Activated CD4-positive, alpha-beta memory T cell treated with anti-CD3 and anti-CD28 coated beads for 36 hours (primary cell): Measurements from ENCODE around the gene CPM. TPM values are rescaled to one million over a fixed set of nuclear protein-coding genes. Genes with fewer than 3 reads are reported as not detected.
"Not testable (repeated sequence)": the region's sequence is repeated elsewhere in the genome, so short reads cannot be mapped to it uniquely, and the experiment has no call there.

Source experiments
- CTCF ChIA-PET: fragments of 350-600 bp; sonication (Branson Sonifier 250); formaldehyde crosslinking; loops from one replicate; lab custom pipeline; 2021; ENCODE audit warnings: antibody characterized with exemption, inconsistent platforms; lab: Charles Lee
- POLR2A ChIA-PET: fragments of 350-600 bp; sonication (Branson Sonifier 250); formaldehyde crosslinking; loops from one replicate; lab custom pipeline; 2021; ENCODE audit warnings: antibody characterized with exemption; lab: Charles Lee
- DNase-seq: peaks from one replicate; pipeline ENCODE4 v3.0.0-alpha.2; 2020
- H3K27ac Mint-ChIP-seq: one replicate; pipeline ENCODE4 v1.8.0; 2021; ENCODE audit warnings: mixed read lengths
- H3K27me3 Mint-ChIP-seq: one replicate; pipeline ENCODE4 v1.8.0; 2021; ENCODE audit warnings: mixed read lengths
- H3K36me3 Mint-ChIP-seq: one replicate; pipeline ENCODE4 v1.8.0; 2021; ENCODE audit warnings: mixed read lengths
- H3K4me1 Mint-ChIP-seq: one replicate; pipeline ENCODE4 v1.8.0; 2021; ENCODE audit warnings: low read depth, mixed read lengths
- H3K4me3 Mint-ChIP-seq: one replicate; pipeline ENCODE4 v1.8.0; 2021; ENCODE audit warnings: mild to moderate bottlenecking, mixed read lengths
- H3K9me3 Mint-ChIP-seq: one replicate; pipeline ENCODE4 v1.8.0; 2021; ENCODE audit warnings: mixed read lengths
- intact Hi-C: fragments of 100-400 bp; cut with micrococcal nuclease; formaldehyde crosslinking; loops from one replicate; pipeline ENCODE4 v1.15.1; 2023
- total RNA-seq, 2 experiments: library from RNA; stranded (reverse); gene quantifications; one replicate each; pipeline ENCODE4 v1.2.3, GENCODE V29; 2021

Gene CPM
- total RNA-seq, 2 experiments from 2014 or later, result 14.7 to 19.8 TPM

- POLR2A ChIA-PET, result no interaction called here
- Mint-ChIP-seq H3K36me3 (peaks cover 2% of the 10 kb centered on the region), H3K4me3 (no peak overlapping the region), H3K27ac (no peak overlapping the region), H3K4me1 (no peaks in the 10 kb centered on the region), H3K9me3 (no peaks in the 10 kb centered on the region), H3K27me3 (no peaks in the 10 kb centered on the region)
- CTCF ChIA-PET, result interaction anchor here (2.0 kb wide), 1 partner anchor 200 kb away, joined by 5 read pairs; no protein-coding TSS in a partner anchor
- no peak for DNase-seq
- intact Hi-C loops, result no loop called here
These were observed 63.0 kb downstream of the CPM start for GRCh38 chr12:68870011-68870410.

GRCh38 chr12:68868043-68868790 lies 64.8 kb downstream of the CPM start:
- intact Hi-C loops, result loop anchor here (10.0 kb wide), 1 partner anchor 287 kb away; no protein-coding TSS in a partner anchor
- H3K27me3 Mint-ChIP-seq, result no peaks in the 10 kb centered on the region
- no peaks in the 10 kb centered on the region for H3K4me1 Mint-ChIP-seq
- ChIA-PET CTCF (interaction anchor here (0.6 to 2.0 kb wide), 6 partner anchors 38 to 386 kb away, joined by 3 to 7 read pairs (median 4); no protein-coding TSS in a partner anchor), POLR2A (interaction anchor here (0.7 kb wide), 1 partner anchor 679 kb away, joined by 3 read pairs; no protein-coding TSS in a partner anchor)
- no peaks in the 10 kb centered on the region for H3K36me3 Mint-ChIP-seq
- no peak for DNase-seq
- no peak overlapping the region for H3K27ac Mint-ChIP-seq
- H3K9me3 Mint-ChIP-seq, result no peaks in the 10 kb centered on the region
- H3K4me3 Mint-ChIP-seq, result no peak overlapping the region

GRCh38 chr12:68867606-68868005 lies 65.4 kb downstream of the CPM start:
- no peaks in the 10 kb centered on the region for H3K4me1 Mint-ChIP-seq
- no peaks in the 10 kb centered on the region for H3K27me3 Mint-ChIP-seq
- DNase-seq, result no peak
- H3K27ac Mint-ChIP-seq, result no peak overlapping the region
- H3K4me3 Mint-ChIP-seq, result no peak overlapping the region
- no peaks in the 10 kb centered on the region for H3K9me3 Mint-ChIP-seq
- ChIA-PET POLR2A (interaction anchor here (0.7 kb wide), 1 partner anchor 678 kb away, joined by 3 read pairs; no protein-coding TSS in a partner anchor), CTCF (interaction anchor here (1.0 to 1.6 kb wide), 4 partner anchors 38 to 387 kb away, joined by 3 to 7 read pairs (median 4); no protein-coding TSS in a partner anchor)
- H3K36me3 Mint-ChIP-seq, result no peaks in the 10 kb centered on the region
- intact Hi-C loops, result loop anchor here (10.0 kb wide), 1 partner anchor 287 kb away; no protein-coding TSS in a partner anchor

- H3K36me3 Mint-ChIP-seq, result no peaks in the 10 kb centered on the region
- no peak overlapping the region for H3K27ac Mint-ChIP-seq
- intact Hi-C loops, result loop anchor here (10.0 kb wide), 1 partner anchor 288 kb away; no protein-coding TSS in a partner anchor
- ChIA-PET POLR2A (no interaction called here), CTCF (interaction anchor here (0.5 to 1.6 kb wide), 4 partner anchors 10 to 205 kb away, joined by 3 to 7 read pairs (median 4); no protein-coding TSS in a partner anchor)
- H3K9me3 Mint-ChIP-seq, result no peaks in the 10 kb centered on the region
- no peak overlapping the region for H3K4me3 Mint-ChIP-seq
- H3K4me1 Mint-ChIP-seq, result no peaks in the 10 kb centered on the region
- no peak for DNase-seq
- H3K27me3 Mint-ChIP-seq, result no peaks in the 10 kb centered on the region
These were observed 66.0 kb downstream of the CPM start for GRCh38 chr12:68866950-68867349.

GRCh38 chr12:68865399-68866164 lies 67.4 kb downstream of the CPM start:
- H3K4me3 Mint-ChIP-seq, result no peak overlapping the region
- CTCF ChIA-PET, result interaction anchor here (0.7 to 1.3 kb wide), 3 partner anchors 9 to 289 kb away, joined by 3 to 4 read pairs (median 4); no protein-coding TSS in a partner anchor
- intact Hi-C loops, result loop anchor here (2.0 to 10.0 kb wide), 2 partner anchors 289 to 391 kb away; no protein-coding TSS in a partner anchor
- H3K36me3 Mint-ChIP-seq, result no peaks in the 10 kb centered on the region
- H3K27ac Mint-ChIP-seq, result no peak overlapping the region
- no peaks in the 10 kb centered on the region for H3K27me3 Mint-ChIP-seq
- DNase-seq, result no peak
- no peaks in the 10 kb centered on the region for H3K4me1 Mint-ChIP-seq
- POLR2A ChIA-PET, result no interaction called here
- H3K9me3 Mint-ChIP-seq, result no peaks in the 10 kb centered on the region

GRCh38 chr12:68864604-68865003 lies 68.4 kb downstream of the CPM start:
- no peaks in the 10 kb centered on the region for H3K9me3 Mint-ChIP-seq
- H3K27ac Mint-ChIP-seq, result no peak overlapping the region
- POLR2A ChIA-PET, result no interaction called here
- H3K4me1 Mint-ChIP-seq, result no peaks in the 10 kb centered on the region
- intact Hi-C loops, result loop anchor here (1.0 to 10.0 kb wide), 3 partner anchors 206 to 392 kb away; no protein-coding TSS in a partner anchor
- CTCF ChIA-PET, result interaction anchor here (0.7 to 1.3 kb wide), 3 partner anchors 199 to 390 kb away, joined by 3 to 4 read pairs (median 3); no protein-coding TSS in a partner anchor
- no peak overlapping the region for H3K4me3 Mint-ChIP-seq
- no peak for DNase-seq
- H3K27me3 Mint-ChIP-seq, result no peaks in the 10 kb centered on the region
- no peaks in the 10 kb centered on the region for H3K36me3 Mint-ChIP-seq

GRCh38 chr12:68863886-68864454 lies 69.0 kb downstream of the CPM start:
- H3K27me3 Mint-ChIP-seq, H3K9me3 Mint-ChIP-seq, H3K4me3 Mint-ChIP-seq, DNase-seq, POLR2A ChIA-PET, H3K27ac Mint-ChIP-seq, H3K4me1 Mint-ChIP-seq, H3K36me3 Mint-ChIP-seq: not testable (repeated sequence)
- CTCF ChIA-PET, result interaction anchor here (1.1 kb wide), 1 partner anchor 391 kb away, joined by 3 read pairs; no protein-coding TSS in a partner anchor
- intact Hi-C loops, result loop anchor here (1.0 to 10.0 kb wide), 3 partner anchors 206 to 393 kb away; no protein-coding TSS in a partner anchor

GRCh38 chr12:68863109-68863770 lies 69.7 kb downstream of the CPM start:
- ChIA-PET POLR2A (no interaction called here), CTCF (no interaction called here)
- Mint-ChIP-seq H3K4me1 (no peaks in the 10 kb centered on the region), H3K36me3 (no peaks in the 10 kb centered on the region), H3K27me3 (no peaks in the 10 kb centered on the region), H3K27ac (no peak overlapping the region), H3K9me3 (no peaks in the 10 kb centered on the region), H3K4me3 (no peak overlapping the region)
- DNase-seq, result no peak
- intact Hi-C loops, result loop anchor here (10.0 kb wide), 1 partner anchor 292 kb away; no protein-coding TSS in a partner anchor

GRCh38 chr12:68861890-68862289 lies 71.1 kb downstream of the CPM start:
- intact Hi-C loops, result loop anchor here (10.0 kb wide), 1 partner anchor 293 kb away; no protein-coding TSS in a partner anchor
- no peaks in the 10 kb centered on the region for H3K9me3 Mint-ChIP-seq

GRCh38 chr12:68856510-68856909 lies 76.5 kb downstream of the CPM start:
- Mint-ChIP-seq H3K4me3 (no peak overlapping the region), H3K27me3 (peaks cover 4% of the 10 kb centered on the region), H3K36me3 (peaks cover 20% of the 10 kb centered on the region), H3K9me3 (no peaks in the 10 kb centered on the region), H3K27ac (no peak overlapping the region), H3K4me1 (peaks cover 10% of the 10 kb centered on the region)
- DNase-seq, result no peak
- CTCF ChIA-PET, result no interaction called here
- intact Hi-C loops, result no loop called here
- POLR2A ChIA-PET, result no interaction called here

More at GRCh38 chr12:68861890-68862289, 71.1 kb downstream of the CPM start:
- Mint-ChIP-seq H3K4me3 (no peak overlapping the region), H3K27me3 (no peaks in the 10 kb centered on the region), H3K36me3 (peaks cover 4% of the 10 kb centered on the region), H3K4me1 (no peaks in the 10 kb centered on the region), H3K27ac (no peak overlapping the region)
- ChIA-PET CTCF (interaction anchor here (1.0 to 1.3 kb wide), 2 partner anchors 208 kb away, joined by 3 to 4 read pairs; no protein-coding TSS in a partner anchor), POLR2A (no interaction called here)
- no peak for DNase-seq

GRCh38 chr12:68855771-68856170 lies 77.2 kb downstream of the CPM start:
- H3K4me3 Mint-ChIP-seq, result no peak overlapping the region
- no peak for DNase-seq
- CTCF ChIA-PET, result no interaction called here
- no peak overlapping the region for H3K27ac Mint-ChIP-seq
- peaks cover 20% of the 10 kb centered on the region for H3K36me3 Mint-ChIP-seq
- peaks cover 4% of the 10 kb centered on the region for H3K27me3 Mint-ChIP-seq
- intact Hi-C loops, result no loop called here
- H3K4me1 Mint-ChIP-seq, result peaks cover 10% of the 10 kb centered on the region
- H3K9me3 Mint-ChIP-seq, result no peaks in the 10 kb centered on the region
- POLR2A ChIA-PET, result no interaction called here
